ENCODE data around the gene CORO7.

DNA sequence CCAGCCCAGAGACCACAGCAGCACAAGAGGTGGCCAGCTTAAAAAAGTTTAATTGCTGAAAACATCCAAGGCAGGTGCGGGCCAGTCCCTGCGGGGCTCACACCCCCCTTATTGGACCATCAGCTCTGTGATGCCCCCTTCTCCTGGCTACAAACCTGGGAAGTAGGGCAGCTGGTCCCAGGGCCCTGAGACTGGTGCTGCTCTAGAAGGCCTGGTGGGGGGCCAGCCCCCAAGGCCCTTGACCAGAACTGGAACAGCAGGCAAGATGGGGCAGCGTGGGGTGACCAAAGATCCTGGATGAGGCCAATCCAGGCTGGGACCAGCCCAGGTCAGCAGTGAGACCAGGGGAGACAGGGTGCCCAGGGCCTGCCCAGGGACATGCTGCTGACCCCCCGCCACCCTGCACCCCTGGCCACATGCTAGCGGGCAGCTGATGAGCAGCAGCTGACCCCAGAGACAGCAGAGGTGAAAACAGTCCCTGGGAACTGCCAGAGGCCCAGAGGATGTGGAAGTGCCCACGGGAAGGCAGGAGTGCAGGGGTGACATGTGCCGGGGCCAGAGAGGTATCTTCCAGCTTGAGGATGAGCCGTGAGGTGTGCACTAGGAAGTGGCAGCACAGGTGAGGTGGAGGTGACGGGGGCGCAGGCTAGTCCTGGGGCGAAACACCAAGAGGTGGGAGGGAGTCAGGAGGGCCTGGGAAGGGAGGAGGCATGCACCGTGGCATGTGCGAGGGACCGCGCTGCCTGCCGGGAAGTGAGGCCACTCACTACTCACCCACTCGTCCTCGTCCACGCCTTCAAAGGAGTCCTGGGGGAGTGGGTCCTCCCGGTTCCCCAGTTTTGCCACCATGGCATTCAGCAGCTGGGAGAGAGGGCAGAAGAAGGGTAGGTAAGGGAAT lies 61.6 kb downstream of the CORO7 start:
- no peak for TF ChIP-seq POLR2A (IDR thresholded peaks at IDR 0.05; ENCODE audit: low read depth, low read length)
- TF ChIP-seq POU2F2 (IDR thresholded peaks at IDR 0.05; ENCODE audit: low read depth, low read length): no peak
- TF ChIP-seq TAF1 (IDR thresholded peaks at IDR 0.05; ENCODE audit: low read depth, low read length): no peak
